ENCODE data around the gene IFI27L1. TPM values are rescaled to one million over a fixed set of nuclear protein-coding genes. Genes with fewer than 3 reads are reported as not detected.
A peak's percentile ranks its signal among the peaks of the same experiment; 100 is the strongest.

Gene IFI27L1
- total and polyA plus RNA-seq, 2 of the 13 experiments (the other 11 are each of a cell fraction or from before 2014, with no cell fraction given) = 11.9 to 19.0 TPM

GRCh38 chr14:94059998-94060397, 21.1 kb upstream of the IFI27L1 start (continued):
- TF ChIP-seq THAP8 (CRISPR knock-in tag; IDR thresholded peaks at IDR 0.05; ENCODE audit: borderline replicate concordance) = no peak
- no peak for TF ChIP-seq MTF2 (CRISPR knock-in tag; IDR thresholded peaks at IDR 0.05; ENCODE audit: borderline replicate concordance)
- TF ChIP-seq, protein P1, sequence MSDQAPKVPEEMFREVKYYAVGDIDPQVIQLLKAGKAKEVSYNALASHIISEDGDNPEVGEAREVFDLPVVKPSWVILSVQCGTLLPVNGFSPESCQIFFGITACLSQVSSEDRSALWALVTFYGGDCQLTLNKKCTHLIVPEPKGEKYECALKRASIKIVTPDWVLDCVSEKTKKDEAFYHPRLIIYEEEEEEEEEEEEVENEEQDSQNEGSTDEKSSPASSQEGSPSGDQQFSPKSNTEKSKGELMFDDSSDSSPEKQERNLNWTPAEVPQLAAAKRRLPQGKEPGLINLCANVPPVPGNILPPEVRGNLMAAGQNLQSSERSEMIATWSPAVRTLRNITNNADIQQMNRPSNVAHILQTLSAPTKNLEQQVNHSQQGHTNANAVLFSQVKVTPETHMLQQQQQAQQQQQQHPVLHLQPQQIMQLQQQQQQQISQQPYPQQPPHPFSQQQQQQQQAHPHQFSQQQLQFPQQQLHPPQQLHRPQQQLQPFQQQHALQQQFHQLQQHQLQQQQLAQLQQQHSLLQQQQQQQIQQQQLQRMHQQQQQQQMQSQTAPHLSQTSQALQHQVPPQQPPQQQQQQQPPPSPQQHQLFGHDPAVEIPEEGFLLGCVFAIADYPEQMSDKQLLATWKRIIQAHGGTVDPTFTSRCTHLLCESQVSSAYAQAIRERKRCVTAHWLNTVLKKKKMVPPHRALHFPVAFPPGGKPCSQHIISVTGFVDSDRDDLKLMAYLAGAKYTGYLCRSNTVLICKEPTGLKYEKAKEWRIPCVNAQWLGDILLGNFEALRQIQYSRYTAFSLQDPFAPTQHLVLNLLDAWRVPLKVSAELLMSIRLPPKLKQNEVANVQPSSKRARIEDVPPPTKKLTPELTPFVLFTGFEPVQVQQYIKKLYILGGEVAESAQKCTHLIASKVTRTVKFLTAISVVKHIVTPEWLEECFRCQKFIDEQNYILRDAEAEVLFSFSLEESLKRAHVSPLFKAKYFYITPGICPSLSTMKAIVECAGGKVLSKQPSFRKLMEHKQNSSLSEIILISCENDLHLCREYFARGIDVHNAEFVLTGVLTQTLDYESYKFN (CRISPR knock-in tag; conservative IDR thresholded peaks at IDR 0.05) = peak; percentile 79
- no peak for TF ChIP-seq DZIP1 (CRISPR knock-in tag; IDR thresholded peaks at IDR 0.05)
- TF ChIP-seq CREM (IDR thresholded peaks at IDR 0.05) = peak; percentile 25; the same call in 1 of the 2 replicates
- TF ChIP-seq CREM (CRISPR knock-in tag; IDR thresholded peaks at IDR 0.05) = no peak
- no peak for TF ChIP-seq HCFC1 (IDR thresholded peaks at IDR 0.05; ENCODE audit: low read depth, low read length)
- no peak for TF ChIP-seq ARID2 (CRISPR knock-in tag; IDR thresholded peaks at IDR 0.05; ENCODE audit: borderline replicate concordance)
- no peak for TF ChIP-seq ZNF33A (CRISPR knock-in tag; IDR thresholded peaks at IDR 0.05; ENCODE audit: borderline replicate concordance)
- TF ChIP-seq, protein P2, sequence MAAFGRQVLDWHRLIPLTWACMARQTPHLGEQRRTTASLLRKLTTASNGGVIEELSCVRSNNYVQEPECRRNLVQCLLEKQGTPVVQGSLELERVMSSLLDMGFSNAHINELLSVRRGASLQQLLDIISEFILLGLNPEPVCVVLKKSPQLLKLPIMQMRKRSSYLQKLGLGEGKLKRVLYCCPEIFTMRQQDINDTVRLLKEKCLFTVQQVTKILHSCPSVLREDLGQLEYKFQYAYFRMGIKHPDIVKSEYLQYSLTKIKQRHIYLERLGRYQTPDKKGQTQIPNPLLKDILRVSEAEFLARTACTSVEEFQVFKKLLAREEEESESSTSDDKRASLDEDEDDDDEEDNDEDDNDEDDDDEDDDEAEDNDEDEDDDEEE (CRISPR knock-in tag; IDR thresholded peaks at IDR 0.05) = no peak
- TF ChIP-seq MLX (CRISPR knock-in tag; IDR thresholded peaks at IDR 0.05) = no peak
- no peak for TF ChIP-seq ZBTB26 (CRISPR knock-in tag; IDR thresholded peaks at IDR 0.05; ENCODE audit: borderline replicate concordance)
- no peak for TF ChIP-seq IKZF1 (IDR thresholded peaks at IDR 0.05)
- TF ChIP-seq ZNF12 (CRISPR knock-in tag; IDR thresholded peaks at IDR 0.05) = no peak
- no peak for TF ChIP-seq ARNT2 (CRISPR knock-in tag; IDR thresholded peaks at IDR 0.05; ENCODE audit: low read depth)
- TF ChIP-seq SALL1 (CRISPR knock-in tag; IDR thresholded peaks at IDR 0.05) = peak; percentile 71
- TF ChIP-seq ZNF180 (CRISPR knock-in tag; IDR thresholded peaks at IDR 0.05; ENCODE audit: borderline replicate concordance, low read depth) = no peak
- no peak for TF ChIP-seq FOXK2 (IDR thresholded peaks at IDR 0.05)
- TF ChIP-seq ZNF160 (CRISPR knock-in tag; IDR thresholded peaks at IDR 0.05) = no peak
- no peak for TF ChIP-seq ARHGAP35 (CRISPR knock-in tag; IDR thresholded peaks at IDR 0.05; ENCODE audit: borderline replicate concordance)
- no peak for TF ChIP-seq ZNF672 (CRISPR knock-in tag; IDR thresholded peaks at IDR 0.05)
- TF ChIP-seq IKZF4 (CRISPR knock-in tag; IDR thresholded peaks at IDR 0.05; ENCODE audit: borderline replicate concordance, low read depth, not compliant biosample characterization) = no peak
